ENCODE results near the gene VKORC1L1. TPM values are rescaled to one million over a fixed set of nuclear protein-coding genes. Genes with fewer than 3 reads are reported as not detected.
"Not testable (repeated sequence)": the region's sequence is repeated elsewhere in the genome, so short reads cannot be mapped to it uniquely, and the experiment has no call there.

Gene VKORC1L1
- total and polyA plus RNA-seq, 5 donors, result 6.8 to 21.2 (median 15.6) TPM

DNA sequence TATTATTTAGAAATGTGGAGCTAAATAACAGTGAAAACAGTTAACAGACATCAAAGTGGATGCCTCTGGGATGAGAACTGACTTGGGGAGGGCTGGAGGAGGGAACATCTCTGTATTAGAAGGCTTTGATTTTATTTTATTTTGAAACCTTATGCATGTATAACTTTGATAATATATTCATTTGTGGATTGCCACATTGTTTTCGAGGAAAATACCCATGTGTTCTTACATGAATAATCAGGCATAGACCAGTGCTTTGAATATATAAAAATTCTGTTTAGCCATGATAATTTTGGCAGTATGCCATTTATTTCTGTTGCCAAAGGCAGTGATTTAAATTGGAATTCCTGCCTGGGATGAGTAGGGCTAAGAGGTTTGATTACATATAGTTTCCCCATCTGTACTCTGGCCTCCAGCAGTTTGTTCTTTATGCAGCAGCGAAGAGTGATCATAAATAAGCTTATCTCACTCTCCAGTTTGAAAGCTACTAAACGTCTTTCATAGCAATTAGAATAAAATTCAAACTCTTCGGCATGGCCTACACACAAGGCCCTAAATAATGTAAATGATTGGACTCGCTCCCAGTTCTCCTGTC, 128.0 kb downstream of the VKORC1L1 start:
- ATAC-seq; H3K27ac ChIP-seq (ENCODE audit: low read length); H3K4me3 ChIP-seq (ENCODE audit: low read length); DNase-seq; H3K4me1 ChIP-seq (ENCODE audit: control insufficient read depth, insufficient read depth, low read length); H3K27me3 ChIP-seq (ENCODE audit: control insufficient read depth, insufficient read depth); H3K9me3 ChIP-seq (ENCODE audit: control insufficient read depth, low read length); intact Hi-C loops (cut with DNase I): not testable (repeated sequence)
- 65% methylated on average over 1 of the region's 5 CpGs for WGBS

DNA sequence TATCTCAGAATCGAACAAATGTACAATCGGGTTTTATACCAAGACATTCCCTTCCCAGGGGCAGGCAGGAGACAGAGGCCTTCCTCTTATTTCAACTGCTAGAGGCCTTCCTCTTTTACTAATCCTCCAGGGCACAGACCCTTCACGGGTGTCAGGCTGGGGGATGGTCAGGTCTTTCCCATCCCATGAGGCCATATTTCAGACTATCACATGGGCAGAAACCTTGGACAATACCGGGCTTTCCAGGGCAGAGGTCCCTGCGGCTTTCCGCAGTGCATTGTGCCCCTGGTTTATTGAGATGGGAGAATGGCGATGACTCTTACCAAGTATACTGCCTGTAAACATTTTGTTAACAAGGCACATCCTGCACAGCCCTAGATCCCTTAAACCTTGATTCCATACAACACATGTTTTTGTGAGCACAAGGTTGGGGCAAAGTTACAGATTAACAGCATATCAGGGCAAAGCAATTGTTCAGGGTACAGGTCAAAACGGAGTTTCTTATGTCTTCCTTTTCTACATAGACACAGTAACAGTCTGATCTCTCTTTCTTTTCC, 132.3 kb downstream of the VKORC1L1 start:
- ATAC-seq; H3K4me3 ChIP-seq (ENCODE audit: low read length); H3K27me3 ChIP-seq (ENCODE audit: control insufficient read depth, insufficient read depth); H3K27ac ChIP-seq (ENCODE audit: low read length); intact Hi-C loops (cut with DNase I); DNase-seq; H3K9me3 ChIP-seq (ENCODE audit: control insufficient read depth, low read length); H3K4me1 ChIP-seq (ENCODE audit: control insufficient read depth, insufficient read depth, low read length): not testable (repeated sequence)
- WGBS, result 80% methylated on average over 8 of the region's 8 CpGs

DNA sequence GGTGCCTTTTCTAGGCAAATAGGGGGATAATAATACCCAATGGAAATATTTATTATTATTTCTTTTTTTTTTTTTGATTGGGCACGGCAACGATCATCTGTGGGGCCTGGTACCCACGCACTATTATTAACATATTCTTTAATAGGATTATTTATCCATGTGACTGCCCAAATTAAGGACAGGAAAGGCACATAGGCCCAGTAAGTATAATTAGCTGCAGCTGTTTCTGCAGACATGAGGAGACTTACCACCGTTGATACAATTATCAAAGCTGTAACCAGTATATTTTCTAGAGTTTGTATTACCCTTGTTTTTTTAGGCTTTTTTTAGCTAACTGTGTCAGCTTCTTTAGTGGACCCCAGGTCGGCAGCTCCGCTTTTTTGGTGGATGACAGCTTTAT, 134.4 kb downstream of the VKORC1L1 start:
- Histone ChIP-seq H3K27ac (ENCODE audit: low read length) (no peak overlapping the region), H3K4me3 (ENCODE audit: low read length) (no peak overlapping the region), H3K9me3 (ENCODE audit: control insufficient read depth, low read length) (no peaks in the 10 kb centered on the region), H3K27me3 (ENCODE audit: control insufficient read depth, insufficient read depth) (no peaks in the 10 kb centered on the region), H3K4me1 (ENCODE audit: control insufficient read depth, insufficient read depth, low read length) (no peaks in the 10 kb centered on the region)
- DNase-seq (no peak), ATAC-seq (no peak)
- intact Hi-C loops (cut with DNase I), result no loop called here
- 78% methylated on average over 6 of the region's 6 CpGs for WGBS

Other genes with a start within 250 kb of the VKORC1L1 start
- 10 to 100 TPM; 23.3 to 27.2 (median 25.2) TPM for gene GUSB, start 109.1 kb downstream of the VKORC1L1 start, total RNA-seq
- gene GUSB, start 109.1 kb downstream of the VKORC1L1 start, polyA plus RNA-seq, result 21.5 TPM
- 10 to 100 TPM in 3 of 4 donors, 1 to 10 TPM in 1; 9.6 to 13.8 (median 11.2) TPM for gene ASL, start 202.7 kb downstream of the VKORC1L1 start, total RNA-seq
- 11.2 TPM for gene ASL, start 202.7 kb downstream of the VKORC1L1 start, polyA plus RNA-seq
- gene CRCP, start 241.8 kb downstream of the VKORC1L1 start, total RNA-seq, result 10 to 100 TPM; 28.3 to 31.5 (median 28.9) TPM
- 18.7 TPM for gene CRCP, start 241.8 kb downstream of the VKORC1L1 start, polyA plus RNA-seq

Measured in right cardiac atrium (tissue), 5 donors.